NOMO-1 treated with DMSO at 0.1 percent for 48 hours (cell line): ENCODE data around the gene KLHL30.
A peak's percentile ranks its signal among the peaks of the same experiment; 100 is the strongest.

Experiments used
- DNase-seq: peaks from one replicate; lab custom pipeline; 2025; ENCODE audit not compliant: unreplicated experiment; lab: John Stamatoyannopoulos, UW

The KLHL30 gene

GRCh38 chr2:238130111-238130695, 8.3 kb upstream of the KLHL30 start:
- DNase-seq = no peak

GRCh38 chr2:238130696-238131628, 7.5 kb upstream of the KLHL30 start:
- DNase-seq = no peak

DNA sequence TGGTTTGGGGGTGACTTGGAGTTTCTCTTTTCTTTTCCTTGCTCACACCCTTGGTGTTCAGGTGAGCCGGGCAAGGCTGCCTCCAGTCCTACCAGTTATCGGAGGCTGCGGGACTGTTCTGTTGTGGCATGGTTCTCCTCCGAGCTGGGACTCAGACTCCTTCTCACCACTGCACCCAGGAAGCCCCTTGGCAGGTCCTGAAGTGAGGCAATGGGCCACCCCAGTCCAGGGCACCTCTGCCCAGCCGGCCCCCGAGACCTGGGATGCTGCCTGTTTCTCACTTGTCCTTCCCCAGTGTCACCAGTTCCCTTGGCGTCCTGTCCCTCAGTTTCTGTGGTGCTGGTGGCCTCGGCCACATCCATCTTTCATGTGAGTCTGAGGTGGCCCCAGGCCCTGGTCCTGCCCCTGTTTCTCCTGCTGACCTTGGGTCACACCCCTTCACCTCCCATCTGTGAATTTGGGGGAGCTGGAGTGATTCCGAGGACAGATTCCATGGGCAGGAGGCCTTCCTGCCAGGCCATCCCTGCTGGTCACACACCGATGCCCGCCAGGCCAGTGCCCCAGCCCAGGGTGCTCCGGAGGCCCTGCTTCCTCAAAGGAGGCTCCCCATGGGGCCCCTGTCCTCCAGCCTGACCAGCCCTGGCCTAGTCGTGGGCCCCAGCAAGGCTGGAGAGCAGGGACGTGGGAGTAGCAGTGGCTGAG, 6.6 kb upstream of the KLHL30 start:
- DNase-seq = no peak

DNA sequence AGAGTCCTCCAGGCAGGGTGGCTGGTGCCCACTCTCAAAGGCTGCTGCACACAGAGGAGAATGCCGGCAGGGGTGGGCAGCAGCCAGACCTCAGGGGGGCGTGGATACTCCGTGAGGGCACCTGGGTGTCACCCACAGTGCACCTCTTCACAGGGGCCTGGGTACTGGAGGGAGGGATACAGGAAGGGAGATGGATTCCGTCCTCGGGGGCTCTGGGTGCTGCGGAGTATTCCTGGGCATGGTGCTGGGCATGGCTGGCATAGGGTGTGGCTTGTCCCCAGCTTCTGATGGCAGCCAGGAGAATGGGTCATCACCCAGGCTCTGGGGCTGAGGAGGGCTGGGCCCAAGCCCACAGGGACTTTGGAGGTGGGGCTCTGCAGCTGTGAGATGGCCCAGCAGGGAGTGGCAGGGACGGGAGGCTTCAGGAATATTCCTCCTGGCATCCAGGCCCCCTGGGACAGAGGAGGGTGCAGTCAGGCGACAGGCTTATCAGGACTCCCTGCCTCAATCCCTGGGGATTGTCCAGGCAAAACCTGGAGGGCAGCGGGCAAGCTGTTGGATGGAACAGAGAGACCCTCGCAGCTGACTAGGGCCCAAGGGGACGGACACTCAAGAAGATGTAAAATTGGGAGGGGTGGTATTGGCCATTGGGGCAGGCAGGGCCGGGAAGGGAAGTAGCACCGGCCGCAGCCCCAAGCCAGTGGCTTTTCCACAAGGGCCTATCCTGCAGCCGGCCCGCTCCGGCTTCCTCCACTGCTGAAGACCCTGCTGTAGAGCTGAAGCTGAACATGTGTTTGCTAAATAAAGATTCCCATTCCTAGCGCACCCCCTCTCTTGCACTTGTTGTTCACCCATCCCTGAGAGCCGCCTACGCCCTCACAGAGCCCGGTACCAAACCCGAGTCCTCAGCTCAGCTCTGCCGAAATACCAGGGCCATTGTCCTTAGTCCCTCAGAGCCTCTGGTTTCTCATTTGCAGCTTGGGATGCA, 5.7 kb upstream of the KLHL30 start:
- DNase-seq = no peak

DNA sequence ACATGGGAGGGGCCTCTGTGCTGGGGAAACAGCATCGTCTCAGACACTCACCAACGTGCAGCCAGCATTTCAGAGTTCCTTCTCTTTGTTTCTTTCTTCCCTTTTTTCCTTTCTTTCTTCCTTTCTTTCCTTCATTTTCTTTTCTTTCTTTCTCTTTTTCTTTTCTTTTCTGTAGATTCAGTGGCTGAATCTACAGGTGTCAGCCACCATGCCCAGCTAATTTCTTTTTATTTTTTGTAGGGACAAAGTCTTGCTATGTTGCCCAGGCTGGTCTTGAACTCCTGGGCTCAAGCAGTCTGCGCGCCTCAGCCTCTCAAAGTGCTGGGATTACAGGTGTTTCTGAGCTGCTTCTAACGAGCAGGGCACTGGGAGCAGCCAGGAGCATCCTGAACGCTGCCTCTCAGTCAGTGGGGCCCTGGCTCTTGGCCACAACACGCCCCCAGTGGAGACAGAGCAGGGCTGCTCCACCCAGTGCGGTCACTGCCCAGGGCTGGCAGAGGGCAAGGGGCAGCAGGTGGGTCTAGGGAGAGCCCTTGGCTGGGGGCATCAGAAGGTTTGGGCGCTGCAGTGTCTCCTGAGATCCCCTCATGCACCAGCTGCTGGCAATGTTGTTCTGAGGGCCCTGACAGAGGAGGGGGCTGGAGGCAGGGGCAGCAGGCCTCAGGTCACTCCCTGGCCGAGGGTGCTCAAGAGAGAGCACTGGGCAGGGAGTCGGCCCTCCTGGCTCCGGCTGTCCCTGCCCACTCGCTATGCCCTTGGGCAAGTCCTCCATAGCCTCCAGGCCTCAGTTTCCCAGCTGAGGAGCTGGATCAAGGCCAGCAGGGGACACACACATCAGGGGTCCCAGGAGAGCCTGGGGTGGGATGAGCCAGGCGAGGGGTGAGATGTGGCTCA, 4.7 kb upstream of the KLHL30 start:
- no peak for DNase-seq

DNA sequence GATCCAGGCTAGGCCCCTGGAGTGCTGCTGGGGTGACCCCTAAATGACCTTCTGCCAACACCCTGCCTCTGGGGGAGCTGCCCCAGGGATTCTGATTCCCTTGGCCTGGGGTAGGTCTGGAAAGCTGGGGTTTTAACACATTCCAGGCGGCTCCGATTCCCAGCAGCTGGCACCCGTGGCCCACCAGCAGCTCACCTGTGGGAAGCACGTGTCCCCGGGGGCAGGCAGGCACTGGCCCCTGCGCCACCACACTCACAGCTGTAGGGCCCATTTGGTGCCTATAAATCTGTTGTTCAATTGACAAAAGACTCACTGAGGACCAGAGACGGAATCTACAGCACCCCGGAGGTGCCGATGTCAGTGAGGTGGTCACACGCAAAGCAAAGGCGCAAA, 4.1 kb upstream of the KLHL30 start:
- no peak for DNase-seq

- no peak for DNase-seq
Measured at GRCh38 chr2:238135601-238136150, 2.8 kb upstream of the KLHL30 start.

DNA sequence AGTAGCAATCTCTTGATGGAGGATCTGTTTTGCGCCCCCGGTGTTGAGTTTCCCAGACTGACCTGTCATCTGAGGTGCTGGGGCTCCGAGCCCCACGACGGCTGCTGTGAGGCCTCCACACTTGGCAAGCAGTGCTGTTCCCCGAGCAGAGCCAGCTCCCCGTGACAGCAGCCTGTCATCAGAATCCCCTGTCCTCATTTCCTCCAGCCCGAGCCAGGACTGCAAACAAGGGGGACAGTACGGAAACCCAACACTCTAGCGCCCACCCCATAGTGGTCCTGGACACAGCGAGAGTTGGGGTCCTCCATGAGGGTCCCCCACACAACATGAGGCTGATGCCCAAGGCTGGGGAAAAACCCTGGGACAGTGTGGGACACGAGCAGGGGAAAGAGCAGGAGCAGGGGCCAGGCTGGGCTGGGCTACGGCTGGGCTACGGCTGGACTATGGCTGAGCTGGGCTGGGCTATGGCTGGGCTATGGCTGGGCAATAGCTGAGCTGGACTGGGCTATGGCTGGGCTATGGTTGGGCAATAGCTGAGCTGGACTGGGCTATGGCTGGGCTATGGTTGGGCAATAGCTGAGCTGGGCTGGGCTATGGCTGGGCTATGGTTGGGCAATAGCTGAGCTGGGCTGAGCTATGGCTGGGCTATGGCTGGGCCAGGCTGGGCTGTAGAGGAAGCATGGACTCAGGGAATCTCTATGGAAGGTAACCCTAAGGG, 1.5 kb upstream of the KLHL30 start:
- DNase-seq = peak; percentile 24

- DNase-seq = no peak
Measured at GRCh38 chr2:238137885-238138284, 583 bp upstream of the KLHL30 start.

DNA sequence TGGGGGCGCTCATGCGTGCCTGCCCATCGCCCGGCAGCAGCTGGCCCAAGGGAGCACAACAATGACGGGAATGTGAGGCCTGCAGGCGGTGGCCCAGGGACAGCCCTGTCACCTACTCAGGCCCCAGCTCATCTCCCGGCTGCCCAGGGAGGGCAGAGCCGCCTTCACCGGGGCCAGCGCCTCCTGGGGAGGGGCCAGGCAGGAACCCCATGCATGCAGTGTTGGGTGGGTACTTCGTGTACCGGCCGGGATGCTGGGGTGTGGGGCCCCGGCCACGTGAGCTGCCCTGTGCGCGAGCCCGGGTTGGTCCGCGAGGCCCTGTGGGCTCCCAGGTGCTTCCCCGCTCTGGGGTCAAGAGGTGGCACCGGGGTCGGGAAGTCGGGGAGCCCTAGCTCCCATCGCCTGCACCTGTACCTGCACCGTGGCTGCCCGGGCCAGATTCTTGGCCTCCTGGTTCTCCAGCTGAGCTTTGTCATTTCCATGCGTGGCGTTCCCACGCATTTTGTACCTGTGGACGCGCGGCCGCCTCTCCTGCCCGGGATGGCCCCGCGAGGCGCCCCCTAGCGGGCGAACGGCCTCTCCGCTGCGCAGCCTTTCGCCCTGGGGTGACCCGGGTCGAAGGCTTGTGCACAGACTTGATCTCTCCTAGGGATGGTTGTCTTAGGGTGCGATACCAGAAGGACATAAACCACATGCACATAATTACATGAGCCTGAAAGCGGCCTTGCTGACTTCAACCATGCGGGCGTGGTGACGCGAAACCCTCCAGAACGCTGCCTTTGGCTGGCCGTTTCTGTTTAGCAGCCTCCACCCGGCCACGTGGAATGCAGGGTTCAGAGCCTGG, 950 bp downstream of the KLHL30 start:
- no peak for DNase-seq

GRCh38 chr2:238140040-238140439, 1.6 kb downstream of the KLHL30 start:
- DNase-seq = no peak

- no peak for DNase-seq
Measured at GRCh38 chr2:238140721-238141540, 2.5 kb downstream of the KLHL30 start.

DNA sequence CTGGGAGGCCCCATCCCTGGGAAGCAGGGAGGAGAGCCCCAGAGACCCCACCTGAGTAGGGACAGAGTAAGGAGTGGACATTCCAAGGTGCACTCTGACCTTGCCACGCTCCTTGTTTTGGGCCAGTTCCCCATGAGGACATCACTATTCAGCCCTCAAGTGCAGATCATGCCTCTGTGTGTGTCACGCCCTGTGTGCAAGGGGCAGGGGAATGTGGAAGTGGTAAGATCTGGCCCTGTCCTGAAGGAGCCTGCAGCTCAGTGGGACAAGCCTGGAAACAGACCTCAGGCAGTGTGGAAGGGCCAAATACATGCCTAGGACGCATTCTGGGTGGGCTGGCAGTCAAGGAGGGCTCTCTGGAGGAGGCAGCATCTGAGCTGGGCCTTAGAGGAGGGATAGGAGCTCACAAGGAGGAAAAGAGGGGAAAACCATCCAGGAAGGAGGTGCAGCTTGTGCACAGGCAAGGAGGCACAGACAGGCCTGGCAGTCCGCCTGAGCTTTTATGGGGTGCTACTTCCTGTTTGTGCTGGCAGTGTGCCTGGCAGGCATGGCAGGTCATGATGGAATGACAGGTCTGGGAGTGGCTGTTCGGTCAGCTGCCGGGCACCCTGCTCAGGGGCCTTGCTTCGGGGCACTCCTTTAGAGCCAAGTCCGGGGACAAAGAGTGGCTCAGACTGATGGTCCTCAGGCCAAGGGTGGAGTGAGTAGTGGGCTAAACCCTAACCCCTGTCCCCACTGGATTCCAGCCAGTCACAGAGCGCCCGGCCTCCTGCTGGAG, 3.3 kb downstream of the KLHL30 start:
- peak; percentile 34 for DNase-seq

DNA sequence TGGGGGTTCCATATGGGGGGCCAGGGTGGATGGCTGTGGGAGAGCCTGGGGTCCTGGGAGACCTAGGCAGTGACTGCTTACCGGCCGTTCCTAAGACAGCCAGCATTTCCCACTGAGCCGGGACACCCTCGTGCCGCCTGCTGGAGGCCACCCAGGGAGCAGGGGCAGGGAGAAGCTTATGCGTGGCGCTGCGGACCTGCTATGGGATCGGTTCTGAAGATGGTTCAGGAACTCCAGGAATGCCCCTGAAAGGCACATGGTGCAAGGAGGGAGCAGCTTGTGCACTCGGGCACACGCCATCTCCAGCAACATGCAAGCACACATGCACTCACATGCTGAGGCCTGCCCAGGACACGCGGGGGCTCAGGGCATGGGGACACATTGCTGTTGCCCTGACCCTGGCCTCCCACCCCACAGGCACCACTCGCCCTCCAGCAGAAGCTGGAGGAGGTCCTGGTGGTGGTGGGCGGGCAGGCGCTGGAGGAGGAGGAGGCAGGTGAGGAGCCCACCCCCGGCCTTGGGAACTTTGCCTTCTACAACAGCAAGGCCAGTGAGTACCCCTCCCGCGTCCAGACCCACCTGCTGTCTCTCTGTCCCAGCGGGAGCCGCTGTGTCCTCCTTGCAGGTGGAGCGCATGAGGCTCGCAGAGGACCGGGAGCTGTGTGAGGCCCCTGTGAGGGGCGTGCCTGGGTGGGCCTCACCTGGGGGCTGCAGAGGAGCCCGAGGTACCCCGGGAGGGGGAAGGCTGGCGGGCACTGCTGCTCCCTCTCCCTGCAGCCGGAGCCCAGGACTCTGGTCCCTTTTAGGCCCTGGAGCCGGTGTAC, 4.1 kb downstream of the KLHL30 start:
- DNase-seq = no peak

- no peak for DNase-seq
Measured at GRCh38 chr2:238143239-238143951, 4.9 kb downstream of the KLHL30 start.
